HG02623 (cell line): ENCODE results near the gene AKR7A3.
A peak's percentile ranks its signal among the peaks of the same experiment; 100 is the strongest.
"Not testable (repeated sequence)": the region's sequence is repeated elsewhere in the genome, so short reads cannot be mapped to it uniquely, and the experiment has no call there.

Source experiments
- ATAC-seq: cut with Tn5 transposase; IDR thresholded peaks from one replicate; pipeline ENCODE4 v1.9.1; 2021; ENCODE audit warnings: moderate library complexity; ENCODE audit not compliant: unreplicated experiment

The AKR7A3 gene

DNA sequence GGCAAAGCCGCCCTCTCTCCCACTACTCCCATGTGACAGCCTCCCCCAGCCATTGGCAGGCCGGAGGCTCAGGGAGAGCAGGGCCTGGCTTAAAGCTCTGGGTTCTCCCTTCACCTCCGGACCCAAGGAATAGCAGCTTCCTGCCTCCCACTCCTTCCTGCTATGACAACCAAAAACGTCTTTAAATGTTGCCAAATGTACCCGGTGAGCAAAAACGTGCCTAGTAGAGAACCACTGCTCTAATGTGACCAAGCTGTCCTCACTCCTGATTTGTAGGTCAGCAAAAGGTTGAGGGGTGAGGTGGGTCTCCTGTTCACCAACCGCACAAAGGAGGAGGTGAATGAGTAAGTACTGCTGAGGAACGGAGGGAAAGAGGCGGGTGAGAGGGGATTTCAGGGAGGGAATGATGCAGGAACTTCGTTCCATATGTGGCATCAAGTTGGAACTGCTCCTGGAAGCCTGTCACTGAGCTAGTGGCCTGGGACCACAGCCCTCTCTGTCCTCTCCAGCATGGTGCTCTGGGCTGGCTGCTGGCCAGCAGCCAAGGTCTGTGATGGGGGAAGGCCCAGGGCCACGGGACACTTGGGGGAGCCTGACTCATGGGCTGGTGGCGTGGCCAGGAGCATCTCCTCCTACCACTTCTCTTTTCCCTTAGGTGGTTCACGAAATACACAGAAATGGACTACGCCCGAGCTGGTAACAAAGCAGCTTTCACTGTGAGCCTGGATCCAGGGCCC, 31.2 kb downstream of the AKR7A3 start:
- no peak for ATAC-seq

DNA sequence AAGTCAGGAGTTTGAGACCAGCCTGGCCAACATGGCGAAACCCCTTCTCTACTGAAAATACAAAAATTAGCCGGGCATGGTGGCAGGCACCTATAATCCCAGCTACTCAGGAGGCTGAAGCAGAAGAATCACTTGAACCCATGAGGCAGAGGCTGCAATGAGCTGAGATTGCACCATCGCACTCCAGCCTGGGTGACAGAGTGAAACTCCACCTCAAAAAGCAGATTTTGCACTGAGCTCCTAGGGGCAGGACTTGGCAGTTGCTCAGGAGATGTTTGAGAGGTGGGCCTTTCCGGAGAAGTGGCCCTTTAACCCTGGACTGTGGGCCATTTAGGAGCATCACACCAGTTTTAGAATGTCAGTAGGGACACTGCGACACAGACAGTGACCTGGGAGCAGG, 32.3 kb downstream of the AKR7A3 start:
- not testable (repeated sequence) for ATAC-seq

DNA sequence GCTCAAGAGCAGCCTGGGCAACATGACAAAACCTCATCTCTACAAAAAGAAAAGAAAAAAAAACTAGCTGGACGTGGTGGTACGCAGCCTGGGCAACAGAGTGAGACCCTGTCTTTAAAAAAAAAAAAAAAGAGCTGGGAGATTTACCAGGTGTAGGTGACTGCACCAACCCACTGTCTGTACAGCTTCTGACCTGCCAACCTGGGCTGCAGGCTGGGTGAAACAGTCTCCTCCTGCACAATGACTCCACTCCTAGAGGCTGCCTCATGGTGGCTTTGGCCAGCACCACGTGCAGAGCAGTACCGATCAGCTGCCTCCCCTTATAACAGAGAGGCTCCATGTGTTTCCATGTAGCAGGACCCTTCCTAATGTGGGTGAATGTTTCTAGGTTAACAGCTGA, 33.3 kb downstream of the AKR7A3 start:
- no peak for ATAC-seq

DNA sequence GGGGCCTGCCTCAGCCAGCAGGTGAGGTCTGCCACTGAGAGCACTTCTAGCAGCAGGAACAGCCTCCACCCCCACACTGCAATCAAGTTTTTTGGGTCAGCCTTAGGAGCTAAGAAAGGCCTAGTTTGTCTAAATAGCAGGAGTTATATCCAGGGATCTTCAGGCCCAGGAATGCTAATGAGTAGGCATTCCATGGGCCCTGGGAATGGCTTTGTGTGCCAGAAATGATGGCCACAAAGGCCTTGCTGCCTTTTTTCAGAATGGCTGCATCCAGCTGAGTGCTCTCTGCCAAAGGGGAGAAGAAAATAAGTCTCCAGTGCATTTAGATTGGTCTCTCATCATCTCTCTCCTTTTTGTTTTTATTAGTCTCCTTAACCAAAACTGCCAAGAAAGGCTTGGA, 34.2 kb downstream of the AKR7A3 start:
- no peak for ATAC-seq

DNA sequence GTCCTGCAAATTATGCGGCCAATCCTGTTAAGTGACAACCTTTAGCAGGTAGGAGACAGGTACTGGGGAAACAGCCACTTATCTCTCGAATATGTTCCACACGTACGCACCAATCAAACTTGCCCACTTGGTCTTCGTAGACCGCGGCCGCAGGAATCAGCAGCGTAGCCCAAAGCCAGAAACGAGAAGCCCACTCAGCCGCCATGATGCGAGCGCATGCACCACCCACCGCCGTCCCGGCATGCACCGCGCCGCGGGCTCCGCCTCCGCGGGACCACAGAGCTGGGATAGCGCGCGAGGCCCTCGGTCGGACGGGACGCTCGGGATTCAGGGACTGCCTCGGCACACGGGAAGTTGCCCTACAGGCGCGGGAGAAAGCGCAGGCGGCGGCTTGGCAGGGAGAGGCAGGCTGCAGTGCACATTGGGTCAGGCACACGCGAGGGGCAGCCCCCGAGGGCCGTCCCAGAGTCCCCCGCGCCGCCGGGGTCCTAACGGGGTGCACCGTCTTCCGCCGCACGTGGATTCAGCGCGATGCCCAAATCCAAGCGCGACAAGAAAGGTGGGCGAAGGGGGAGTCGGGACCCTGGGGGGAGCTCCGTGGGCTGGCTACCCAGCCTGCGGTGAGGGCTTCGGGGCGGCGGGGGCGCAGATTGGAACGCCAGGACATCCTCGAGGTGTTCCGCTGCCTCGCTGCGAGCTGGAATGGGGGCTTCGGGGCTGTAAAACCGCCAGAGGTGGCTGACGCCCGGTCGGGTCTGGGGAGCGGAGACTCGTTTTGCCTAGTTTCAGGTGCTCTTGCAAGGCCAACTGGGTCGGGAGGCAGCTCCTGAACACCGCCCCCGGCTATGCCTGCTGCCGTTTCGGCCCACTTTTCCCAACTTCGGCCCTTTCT, 37.0 kb downstream of the AKR7A3 start, which contains the start of the genes EMC1 and MRTO4:
Gene EMC1 (minus strand): TSS at position 220 of the 892 bp plus-strand sequence. CDS start 15 bp downstream, at position 205.
Gene MRTO4 (plus strand): TSS at position 501 of the 892 bp plus-strand sequence. CDS start 31 bp downstream, at position 532.
- ATAC-seq, result peak; percentile 79

DNA sequence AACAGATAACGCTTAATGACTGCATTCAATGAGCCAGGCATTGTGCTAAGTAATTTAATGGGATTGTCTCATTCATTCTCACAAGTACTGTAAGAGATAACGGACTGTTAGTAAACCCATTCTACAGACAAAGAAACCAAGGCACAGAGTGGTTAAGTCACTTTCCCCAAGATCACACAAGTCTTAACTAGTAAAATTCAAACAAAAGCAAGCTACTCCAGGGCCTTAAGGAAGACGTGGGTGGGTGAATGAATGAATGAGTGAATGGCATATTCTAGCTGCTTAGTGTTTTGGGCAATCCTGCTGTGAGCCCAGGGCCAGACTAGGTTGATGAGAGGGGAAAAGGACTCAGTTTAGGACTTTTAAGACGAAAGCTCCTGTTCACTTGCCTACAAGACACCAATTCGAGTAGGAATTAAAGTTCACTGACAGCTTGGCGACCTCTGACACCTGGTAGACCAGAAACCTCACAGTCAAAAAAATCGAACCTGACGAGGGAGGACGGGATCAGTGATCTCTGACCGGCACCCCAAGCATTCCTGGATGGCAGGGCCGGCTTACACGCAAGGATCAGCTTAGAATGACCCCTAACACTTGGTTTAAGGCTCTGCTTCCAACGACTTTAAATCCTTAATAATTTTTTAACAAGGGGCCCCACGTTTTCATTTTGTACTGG, 37.8 kb downstream of the AKR7A3 start:
- ATAC-seq, result no peak

DNA sequence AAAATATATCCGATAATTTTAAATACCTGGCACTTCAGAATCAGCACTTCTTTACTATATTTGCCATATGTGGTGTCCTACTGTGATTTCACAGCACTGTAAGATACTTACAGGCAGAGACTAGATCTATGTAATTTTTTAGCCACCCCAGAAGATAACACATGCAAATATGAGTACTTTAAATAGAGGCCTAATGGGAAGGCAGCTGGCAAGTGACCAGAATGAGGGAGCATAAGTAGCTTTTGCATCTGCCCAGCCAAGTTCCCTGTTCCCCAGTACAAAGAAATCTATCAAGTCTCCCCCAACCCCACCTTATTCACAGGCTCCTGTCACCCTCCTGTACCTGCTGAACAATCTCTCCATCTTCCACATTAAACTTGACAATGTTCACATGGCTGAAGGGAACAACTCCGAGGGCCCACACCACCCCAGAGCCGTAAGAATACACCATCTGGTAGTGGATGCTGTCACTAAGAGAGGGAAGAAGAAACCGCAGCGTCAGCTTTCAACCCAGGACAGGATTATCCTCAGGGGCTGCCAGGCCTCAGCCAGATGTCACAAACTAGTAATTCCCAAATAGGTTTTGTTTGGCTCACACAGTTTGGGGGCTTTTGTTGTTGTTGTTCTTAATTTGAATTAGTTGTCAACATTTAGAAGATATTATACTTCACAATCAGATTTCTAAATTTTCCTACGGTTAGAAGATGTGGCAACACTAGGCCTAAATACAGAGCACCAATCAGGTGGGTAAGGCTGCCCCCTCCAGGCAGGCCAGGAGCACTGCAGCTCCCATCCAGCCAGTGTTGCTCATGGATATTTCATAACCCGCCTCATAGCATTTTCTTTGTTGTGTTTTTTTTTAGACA, 47.7 kb downstream of the AKR7A3 start:
- ATAC-seq, result no peak

DNA sequence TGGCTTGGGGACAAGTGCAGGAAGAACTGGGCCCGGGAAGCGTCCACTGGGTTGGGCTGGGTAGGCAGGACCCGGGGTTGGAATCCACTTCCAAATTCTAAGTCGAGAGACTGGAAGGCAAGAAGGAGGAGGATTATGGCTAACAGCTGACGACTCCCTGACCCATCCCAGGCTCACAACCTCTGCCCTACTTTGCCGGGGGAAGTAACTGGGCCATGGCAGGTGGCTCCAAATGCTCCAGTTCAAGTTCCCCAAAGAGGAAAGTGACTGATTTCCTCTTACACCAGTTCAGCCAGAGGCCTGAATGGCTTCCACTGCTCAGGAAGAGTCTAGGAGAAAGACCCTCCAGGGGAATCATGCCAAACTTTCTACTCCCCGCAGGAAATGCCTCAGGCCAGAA, 48.7 kb downstream of the AKR7A3 start:
- no peak for ATAC-seq

DNA sequence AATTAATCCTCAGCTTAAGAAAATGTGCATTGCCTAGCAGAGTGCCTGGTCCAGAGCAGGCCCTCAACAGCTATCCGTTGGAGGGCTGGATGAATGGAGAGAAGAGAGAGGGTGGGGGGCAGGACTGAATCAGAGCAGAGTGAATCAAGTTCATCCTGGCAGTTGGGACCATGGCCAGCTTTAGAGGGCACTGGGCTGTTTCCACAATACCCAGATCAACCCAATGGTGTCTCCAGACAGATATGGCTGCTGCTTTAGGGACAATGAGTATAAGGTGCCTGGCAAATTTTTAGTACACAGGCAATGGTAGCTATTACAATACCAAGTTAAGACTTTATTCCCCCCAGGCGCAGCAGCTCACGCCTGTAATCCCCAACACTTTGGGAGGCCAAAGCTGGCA, 54.3 kb downstream of the AKR7A3 start:
- no peak for ATAC-seq
